LNCaP clone FGC (cell line): Measurements from ENCODE around the gene CDK16.

Experiments used
- DNase-seq: peaks from one replicate; pipeline ENCODE4 v3.0.0-alpha.2; 2011; ENCODE audit warnings: low read depth
- H3K4me3 ChIP-seq: 2 replicates; pipeline ENCODE4 v1.5.1; 2011; ENCODE audit warnings: mild to moderate bottlenecking, low read depth, low read length, control low read depth
- TF ChIP-seq, protein P1 (sequence below): IDR thresholded peaks from 2 replicates; pipeline ENCODE4 v1.5.1; 2012; ENCODE audit warnings: mild to moderate bottlenecking; ENCODE audit not compliant: control insufficient read depth, insufficient read depth; ENCODE audit errors: extremely low read depth

CDK16 gene

DNA sequence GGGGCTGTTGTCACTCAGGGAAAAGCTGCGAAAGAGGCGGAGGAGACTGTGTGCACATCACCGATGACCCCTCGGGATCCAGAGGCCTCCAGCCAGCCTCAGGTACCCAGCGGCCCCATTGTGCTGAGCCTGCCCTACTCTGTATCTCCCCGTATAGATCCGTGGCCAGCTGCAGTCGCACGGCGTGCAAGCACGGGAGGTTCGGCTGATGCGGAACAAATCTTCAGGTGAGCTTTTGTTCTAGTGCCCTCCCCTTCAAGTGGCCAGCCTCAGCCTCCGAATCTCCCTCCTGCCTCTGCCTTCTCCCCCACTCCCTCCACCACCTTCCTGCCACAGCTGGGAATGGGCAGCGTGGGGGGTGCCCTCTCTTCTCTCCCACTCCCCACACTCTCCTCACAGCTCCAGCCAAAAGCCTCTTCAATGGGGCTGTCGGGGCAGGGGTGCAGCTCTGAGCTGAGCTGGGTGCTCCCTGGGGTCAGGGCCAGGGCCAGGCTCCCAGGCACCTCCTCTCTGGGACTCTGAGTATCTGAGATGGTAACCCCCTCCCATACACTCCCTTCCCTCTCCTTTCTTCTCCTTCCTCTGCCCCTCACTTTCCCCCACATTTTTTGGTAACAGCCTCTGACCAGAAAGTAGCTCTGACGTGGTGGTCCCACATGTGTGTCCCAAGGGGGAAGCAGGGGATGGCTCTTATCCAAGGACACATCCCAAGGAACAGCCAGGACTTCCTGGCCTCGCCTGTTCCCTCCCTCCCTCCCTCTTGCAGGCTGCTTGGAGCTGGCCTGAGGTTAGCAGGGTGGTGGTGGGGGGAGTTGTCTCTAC, 45.3 kb upstream of the CDK16 start:
- H3K4me3 ChIP-seq: no peak overlapping the region
- DNase-seq: no peak
- TF ChIP-seq, protein P1, sequence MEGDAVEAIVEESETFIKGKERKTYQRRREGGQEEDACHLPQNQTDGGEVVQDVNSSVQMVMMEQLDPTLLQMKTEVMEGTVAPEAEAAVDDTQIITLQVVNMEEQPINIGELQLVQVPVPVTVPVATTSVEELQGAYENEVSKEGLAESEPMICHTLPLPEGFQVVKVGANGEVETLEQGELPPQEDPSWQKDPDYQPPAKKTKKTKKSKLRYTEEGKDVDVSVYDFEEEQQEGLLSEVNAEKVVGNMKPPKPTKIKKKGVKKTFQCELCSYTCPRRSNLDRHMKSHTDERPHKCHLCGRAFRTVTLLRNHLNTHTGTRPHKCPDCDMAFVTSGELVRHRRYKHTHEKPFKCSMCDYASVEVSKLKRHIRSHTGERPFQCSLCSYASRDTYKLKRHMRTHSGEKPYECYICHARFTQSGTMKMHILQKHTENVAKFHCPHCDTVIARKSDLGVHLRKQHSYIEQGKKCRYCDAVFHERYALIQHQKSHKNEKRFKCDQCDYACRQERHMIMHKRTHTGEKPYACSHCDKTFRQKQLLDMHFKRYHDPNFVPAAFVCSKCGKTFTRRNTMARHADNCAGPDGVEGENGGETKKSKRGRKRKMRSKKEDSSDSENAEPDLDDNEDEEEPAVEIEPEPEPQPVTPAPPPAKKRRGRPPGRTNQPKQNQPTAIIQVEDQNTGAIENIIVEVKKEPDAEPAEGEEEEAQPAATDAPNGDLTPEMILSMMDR: no peak

DNA sequence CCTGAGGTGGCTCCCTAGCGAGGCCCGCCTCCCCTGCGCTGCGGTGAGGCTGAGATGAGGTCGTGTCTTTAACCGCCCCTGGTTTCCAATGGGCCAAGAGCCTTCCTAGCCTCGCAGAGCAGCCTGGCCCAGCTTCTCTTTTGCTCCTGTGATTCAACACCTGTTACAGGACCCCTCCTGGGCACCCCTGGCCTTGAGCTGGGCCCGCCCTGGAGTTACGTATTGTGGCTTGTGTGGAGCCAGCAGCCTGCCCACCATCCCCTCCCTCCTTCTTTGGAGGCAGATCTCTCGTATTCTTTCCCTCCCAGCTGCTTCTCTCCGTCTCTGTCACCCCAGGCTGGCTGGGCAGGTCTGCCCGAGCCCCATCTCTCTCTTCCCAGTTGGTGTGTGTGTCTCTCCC, 44.1 kb upstream of the CDK16 start:
- H3K4me3 ChIP-seq: no peak overlapping the region
- TF ChIP-seq, protein P1: no peak
- no peak for DNase-seq

DNA sequence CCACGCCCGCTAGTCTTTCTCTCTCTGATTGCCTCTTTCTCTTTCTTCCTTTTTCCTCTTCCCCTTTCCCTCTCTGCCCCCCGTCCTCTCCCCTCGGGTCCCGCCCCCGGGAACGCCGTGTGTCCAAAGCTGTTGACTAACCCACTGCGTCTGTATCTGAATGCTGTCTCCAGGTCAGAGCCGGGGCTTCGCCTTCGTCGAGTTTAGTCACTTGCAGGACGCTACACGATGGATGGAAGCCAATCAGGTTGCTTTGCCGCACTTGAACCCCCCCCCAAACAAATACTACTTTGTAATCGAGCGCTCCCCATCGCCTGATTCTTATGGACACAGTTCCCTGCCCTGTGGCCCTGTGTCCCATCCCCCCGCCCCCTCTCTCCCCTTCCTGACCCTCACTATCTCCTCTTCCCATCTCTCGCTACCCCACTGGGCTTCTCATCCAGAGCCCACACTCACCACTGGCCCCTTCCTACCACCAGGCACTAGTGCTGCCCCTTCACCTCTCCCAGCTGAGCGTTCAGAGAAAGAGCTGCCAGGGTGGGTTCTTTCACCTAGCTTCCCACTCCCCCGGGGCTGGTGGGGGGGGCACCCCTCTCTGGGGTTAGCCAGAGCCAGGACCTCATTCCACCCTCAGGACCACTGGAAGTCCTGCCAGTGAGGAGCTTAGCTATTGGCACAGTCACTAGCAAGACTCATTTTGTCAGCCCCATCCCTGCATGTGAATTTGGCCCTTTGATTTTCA, 43.5 kb upstream of the CDK16 start:
- TF ChIP-seq, protein P1: no peak
- DNase-seq: no peak
- no peak overlapping the region for H3K4me3 ChIP-seq

DNA sequence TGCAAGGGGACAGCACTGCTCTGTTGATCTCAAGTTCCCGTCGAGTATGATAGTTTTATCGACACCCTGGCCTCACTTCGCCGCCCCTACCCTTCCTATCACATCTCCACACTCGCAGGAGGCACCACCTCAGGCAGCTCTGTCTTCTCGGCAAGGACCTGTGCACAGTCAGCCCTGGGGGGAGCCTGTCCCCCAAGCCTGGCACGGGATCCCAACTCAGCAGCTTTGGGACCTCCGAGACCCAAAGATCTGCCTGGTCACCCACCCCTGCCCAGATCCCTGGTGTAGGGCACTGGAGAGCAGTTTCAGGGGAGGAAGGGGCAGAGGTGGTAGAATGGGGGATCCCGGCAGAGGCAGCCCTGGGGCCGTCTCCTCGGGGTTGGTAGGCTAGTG, 42.9 kb upstream of the CDK16 start:
- TF ChIP-seq, protein P1: no peak
- no peak overlapping the region for H3K4me3 ChIP-seq
- DNase-seq: no peak

DNA sequence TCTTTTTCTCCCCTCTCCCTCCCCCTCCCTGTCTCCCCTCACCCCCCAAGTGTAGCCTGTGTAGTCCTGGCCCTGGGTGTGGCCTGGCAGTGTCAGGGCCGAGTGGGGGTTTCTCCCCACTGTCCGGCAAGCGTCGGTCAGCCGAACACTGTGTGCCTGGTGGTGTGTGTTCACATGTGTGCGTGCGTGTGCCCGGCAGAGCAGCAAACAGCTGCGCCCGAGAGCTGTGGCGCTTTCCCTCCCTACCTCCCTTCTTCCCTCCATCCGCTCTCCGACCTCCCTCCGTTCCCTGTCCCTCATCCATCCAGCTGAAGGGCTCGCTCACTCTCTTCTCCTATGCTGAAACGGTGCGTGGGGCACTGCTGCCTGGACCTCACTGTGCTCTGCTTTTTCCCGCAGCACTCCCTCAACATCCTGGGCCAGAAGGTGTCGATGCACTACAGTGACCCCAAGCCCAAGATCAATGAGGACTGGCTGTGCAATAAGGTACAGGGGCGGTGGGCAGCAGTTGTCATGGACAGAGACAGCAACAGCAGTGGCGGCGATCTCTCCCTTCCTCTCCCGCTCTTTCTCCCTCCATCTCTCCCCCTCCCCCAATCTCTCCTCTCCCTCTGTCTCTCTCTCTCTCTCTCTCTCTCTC, 42.3 kb upstream of the CDK16 start:
- H3K4me3 ChIP-seq: no peak overlapping the region
- DNase-seq: no peak
- TF ChIP-seq, protein P1: no peak

DNA sequence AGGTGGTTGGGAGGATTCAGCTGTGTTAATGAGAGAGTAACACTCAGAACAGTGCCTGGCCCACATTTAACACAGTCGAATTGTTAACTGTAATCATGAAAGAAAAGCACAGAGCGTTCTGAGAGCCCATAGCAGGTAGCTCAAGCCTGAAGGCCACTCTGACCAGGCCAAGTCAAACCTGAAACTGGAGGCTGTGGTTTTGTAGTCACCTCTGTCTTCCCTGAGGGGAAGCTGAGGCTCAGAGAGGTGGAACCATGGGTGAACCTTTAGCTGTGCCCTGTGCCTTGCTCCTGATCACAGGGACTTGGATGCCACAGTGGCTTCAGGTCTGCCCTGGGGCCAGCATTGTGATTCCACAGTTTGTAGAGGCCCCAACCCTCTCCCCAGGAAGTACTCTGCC, 41.4 kb upstream of the CDK16 start:
- H3K4me3 ChIP-seq: no peak overlapping the region
- TF ChIP-seq, protein P1: no peak
- DNase-seq: no peak
